Measurements from ENCODE around the gene EIF3F.

DNA sequence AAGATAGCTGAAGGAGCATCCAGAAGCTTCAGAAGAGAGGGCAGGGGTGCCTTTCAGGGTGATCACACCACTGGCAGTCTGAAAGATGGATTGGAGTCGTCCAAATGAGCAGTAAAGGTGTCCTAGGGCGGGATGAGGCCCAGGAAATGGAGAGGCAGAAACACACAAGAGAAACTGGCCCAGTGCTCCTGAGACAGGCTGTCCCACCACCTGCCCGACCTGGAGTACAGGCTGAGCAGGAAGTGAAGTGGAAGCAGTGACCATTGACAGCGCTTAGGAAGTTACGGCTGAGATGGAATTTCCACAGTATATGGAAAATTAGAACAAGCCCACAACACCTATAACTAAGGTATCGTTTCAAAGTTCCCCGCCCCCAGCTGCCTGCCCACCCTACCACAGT is 16.1 kb downstream of the EIF3F start:
- TF ChIP-seq POLR2A (IDR thresholded peaks at IDR 0.05; ENCODE audit: low read depth, low read length) = no peak
- no peak; the same call in 1 of the 2 replicates for TF ChIP-seq POLR2AphosphoS5 (IDR thresholded peaks at IDR 0.05; ENCODE audit: low read depth, low read length)
- TF ChIP-seq POU2F2 (IDR thresholded peaks at IDR 0.05; ENCODE audit: low read depth, low read length) = no peak

All from GM12891 (cell line).